ENCODE measurements around the gene LZTR1.
"Not testable (repeated sequence)": the region's sequence is repeated elsewhere in the genome, so short reads cannot be mapped to it uniquely, and the experiment has no call there.

The LZTR1 gene

DNA sequence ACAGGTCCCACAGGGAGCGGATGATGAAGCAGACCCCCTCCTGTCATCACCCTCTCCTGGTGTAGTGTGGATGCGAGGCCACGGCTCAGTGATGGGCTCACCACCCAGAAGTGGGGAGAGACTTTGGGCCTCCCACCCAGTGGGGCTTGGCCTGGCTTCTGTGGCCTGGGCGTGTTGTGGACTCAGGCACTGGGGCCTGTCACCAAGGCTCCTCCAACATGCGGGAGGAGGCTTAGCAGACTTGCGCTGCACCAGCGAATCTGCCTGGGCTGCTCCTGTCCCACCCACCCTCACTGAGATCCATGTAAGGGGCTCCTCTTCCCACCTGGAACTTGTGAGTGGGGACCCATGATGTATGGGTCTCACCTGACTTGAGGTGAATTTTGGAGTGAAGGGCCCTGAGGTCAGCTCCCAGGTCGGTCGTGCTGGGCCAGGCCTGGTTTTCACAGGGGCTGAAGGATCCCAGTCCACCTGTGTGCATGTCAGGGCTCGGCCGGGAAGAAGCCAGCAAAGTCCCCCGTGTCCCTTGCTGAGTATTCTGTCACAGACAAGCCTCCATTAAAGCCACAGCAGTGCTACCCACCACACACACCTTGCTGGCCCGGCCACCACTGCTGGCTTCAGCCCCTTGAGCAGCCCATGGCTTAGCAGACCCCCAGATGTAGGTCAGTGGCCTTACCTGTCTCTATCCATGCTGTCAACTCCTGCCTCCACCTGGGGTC lies 15.6 kb downstream of the LZTR1 start:
- Histone ChIP-seq H3K36me3 (ENCODE audit: control insufficient read depth, insufficient read depth, low read length) (peaks cover 4% of the 10 kb centered on the region), H3K27ac (ENCODE audit: insufficient read depth, low read depth, low read length, poor library complexity, severe bottlenecking) (no peak overlapping the region), H3K4me1 (ENCODE audit: control insufficient read depth, insufficient read depth, low read length) (peaks cover 13% of the 10 kb centered on the region), H3K9me3 (ENCODE audit: control insufficient read depth, low read length) (no peaks in the 10 kb centered on the region), H3K27me3 (ENCODE audit: control insufficient read depth, insufficient read depth, low read length, poor library complexity, severe bottlenecking) (no peaks in the 10 kb centered on the region), H3K4me3 (ENCODE audit: insufficient read depth, low read depth, low read length) (no peak overlapping the region)
- WGBS, 2 experiments: 91 to 94% methylated on average over 13 of the region's 13 CpGs

DNA sequence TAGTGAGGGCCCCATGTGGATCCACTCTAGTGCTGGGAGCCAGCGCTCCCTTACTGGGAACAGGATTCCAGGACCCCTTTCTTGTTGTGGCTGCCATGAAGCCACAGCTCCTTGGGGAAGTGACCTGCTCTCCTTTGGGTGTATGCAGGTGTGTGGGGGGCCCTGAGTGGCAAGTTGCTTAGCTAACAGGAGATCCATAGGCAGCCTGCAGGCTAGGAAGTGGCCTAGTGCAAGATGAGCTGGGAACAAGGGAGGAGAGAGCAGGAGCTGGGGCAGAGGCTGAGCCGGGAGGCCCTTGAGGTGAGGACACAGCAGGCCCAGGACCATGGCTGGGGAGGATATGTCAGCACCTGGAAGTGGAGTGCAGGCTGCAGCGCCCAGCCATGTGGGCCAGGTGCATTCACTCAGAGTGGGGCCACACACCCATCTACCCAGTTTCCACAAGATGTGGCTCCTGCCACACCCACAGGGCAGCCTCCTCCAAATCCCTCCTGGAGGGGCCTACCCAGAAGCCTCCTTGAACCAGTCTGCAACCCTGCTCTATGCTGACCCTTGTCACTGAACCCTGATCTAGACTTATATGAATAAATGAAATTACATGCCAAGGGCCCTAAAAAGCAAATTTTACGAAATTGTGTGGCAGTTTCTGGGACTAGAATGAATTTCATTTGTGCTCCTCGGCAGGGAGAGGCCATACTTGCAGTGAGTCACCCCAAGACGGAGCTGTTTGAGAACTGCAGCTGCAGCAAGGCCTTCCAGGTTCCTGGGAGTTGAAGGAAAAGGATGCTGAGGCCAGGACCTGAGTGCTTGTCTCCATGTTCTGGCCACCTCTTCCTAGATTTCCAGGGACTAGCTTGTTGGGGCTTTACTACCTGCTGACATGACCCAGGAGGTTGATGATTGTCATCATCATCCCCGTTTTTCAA lies 16.6 kb downstream of the LZTR1 start:
- peaks cover 4% of the 10 kb centered on the region for H3K36me3 ChIP-seq (ENCODE audit: control insufficient read depth, insufficient read depth, low read length)
- no peaks in the 10 kb centered on the region for H3K27me3 ChIP-seq (ENCODE audit: control insufficient read depth, insufficient read depth, low read length, poor library complexity, severe bottlenecking)
- no peak overlapping the region for H3K4me3 ChIP-seq (ENCODE audit: insufficient read depth, low read depth, low read length)
- peaks cover 13% of the 10 kb centered on the region for H3K4me1 ChIP-seq (ENCODE audit: control insufficient read depth, insufficient read depth, low read length)
- 80 to 82% methylated on average over 7 of the region's 7 CpGs for WGBS, 2 experiments
- H3K9me3 ChIP-seq (ENCODE audit: control insufficient read depth, low read length): no peaks in the 10 kb centered on the region
- H3K27ac ChIP-seq (ENCODE audit: insufficient read depth, low read depth, low read length, poor library complexity, severe bottlenecking): no peak overlapping the region

DNA sequence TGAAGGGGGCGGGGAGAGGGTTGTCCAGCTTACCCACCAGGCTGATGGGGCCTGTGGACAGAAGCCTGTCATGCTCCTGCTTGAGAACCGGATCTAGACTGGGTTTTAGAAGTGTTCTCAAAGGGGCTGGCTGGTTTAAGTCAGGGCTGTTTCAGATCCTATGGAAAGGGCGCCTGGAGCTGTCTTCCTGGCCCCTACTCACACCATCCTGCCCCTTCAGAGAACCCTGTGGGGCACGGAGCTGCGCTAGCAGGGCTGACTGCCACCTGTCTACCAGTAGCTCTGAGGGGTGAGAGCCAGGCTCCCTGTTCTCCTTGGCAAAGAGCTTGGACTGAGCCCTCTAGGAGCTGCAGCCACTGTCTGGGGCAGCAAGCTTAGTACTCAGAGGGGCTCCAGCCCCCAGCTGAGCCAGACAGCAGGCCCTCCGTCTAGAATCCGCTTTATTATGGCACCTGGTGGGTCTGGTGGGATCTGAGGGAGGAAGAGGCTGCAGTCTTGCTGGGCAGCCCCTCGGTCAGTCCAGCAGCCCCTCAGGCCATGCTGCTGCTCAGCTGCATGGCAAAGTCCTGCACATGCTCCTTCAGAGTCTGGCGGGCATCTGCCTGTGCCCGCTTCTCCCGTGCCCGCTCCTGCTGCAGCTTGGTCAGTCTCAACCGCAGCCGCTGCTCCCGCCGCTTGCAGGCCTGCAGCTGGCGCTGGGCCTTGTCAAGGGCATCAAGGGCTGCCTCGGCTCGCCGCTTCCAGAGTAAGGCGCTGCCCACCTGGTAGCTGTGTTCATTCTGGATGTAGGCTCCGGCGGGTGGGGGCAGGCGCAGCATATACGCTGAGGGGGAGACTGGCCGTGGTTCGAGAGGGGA lies 17.5 kb downstream of the LZTR1 start:
- 95 to 96% methylated on average over 27 of the region's 27 CpGs for WGBS, 2 experiments
- Histone ChIP-seq H3K4me1 (ENCODE audit: control insufficient read depth, insufficient read depth, low read length) (peaks cover 13% of the 10 kb centered on the region), H3K9me3 (ENCODE audit: control insufficient read depth, low read length) (no peaks in the 10 kb centered on the region), H3K27me3 (ENCODE audit: control insufficient read depth, insufficient read depth, low read length, poor library complexity, severe bottlenecking) (no peaks in the 10 kb centered on the region), H3K4me3 (ENCODE audit: insufficient read depth, low read depth, low read length) (no peak overlapping the region), H3K27ac (ENCODE audit: insufficient read depth, low read depth, low read length, poor library complexity, severe bottlenecking) (no peak overlapping the region), H3K36me3 (ENCODE audit: control insufficient read depth, insufficient read depth, low read length) (peaks cover 4% of the 10 kb centered on the region)

DNA sequence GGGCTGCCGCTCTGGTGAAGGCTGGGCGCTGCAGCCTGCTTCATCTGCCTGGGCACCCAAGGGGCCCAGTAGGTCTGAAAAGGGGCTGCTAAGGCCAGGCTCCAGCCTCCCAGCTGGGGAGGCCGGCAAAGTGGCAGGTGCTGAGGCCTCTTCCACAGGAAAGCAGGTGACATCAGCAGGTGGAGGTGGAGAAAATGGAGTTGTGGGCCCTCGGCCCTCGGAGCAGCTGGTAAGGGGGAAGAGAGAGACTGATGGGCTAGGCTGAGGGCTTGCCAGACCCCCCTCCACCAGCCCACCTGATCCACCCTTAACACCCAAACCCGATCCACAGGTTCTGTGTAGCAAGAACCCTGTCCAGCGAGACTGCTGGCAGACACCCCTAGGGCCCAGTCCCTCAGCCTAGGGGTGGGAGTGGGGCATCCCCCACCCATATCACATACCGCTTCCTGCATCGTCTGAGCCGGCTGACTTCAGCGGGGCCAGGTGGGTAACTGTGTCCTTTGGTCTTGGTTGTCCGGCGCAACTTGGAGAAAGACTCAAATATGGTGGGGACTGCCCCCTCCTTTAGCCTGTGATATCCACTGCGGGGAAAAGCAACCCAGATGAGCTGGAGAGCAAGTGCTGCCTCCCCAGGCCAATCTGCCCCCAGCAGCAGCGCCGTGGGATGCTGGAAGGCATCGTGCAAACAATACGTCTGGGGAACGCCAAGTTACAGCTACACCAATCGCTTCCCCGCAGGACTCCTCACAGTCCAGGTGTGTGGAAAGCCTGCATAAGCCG lies 18.3 kb downstream of the LZTR1 start:
- Histone ChIP-seq H3K4me3 (ENCODE audit: insufficient read depth, low read depth, low read length) (peak overlapping the region; percentile 58), H3K27me3 (ENCODE audit: control insufficient read depth, insufficient read depth, low read length, poor library complexity, severe bottlenecking) (no peaks in the 10 kb centered on the region), H3K36me3 (ENCODE audit: control insufficient read depth, insufficient read depth, low read length) (peaks cover 4% of the 10 kb centered on the region), H3K27ac (ENCODE audit: insufficient read depth, low read depth, low read length, poor library complexity, severe bottlenecking) (no peak overlapping the region), H3K9me3 (ENCODE audit: control insufficient read depth, low read length) (no peaks in the 10 kb centered on the region), H3K4me1 (ENCODE audit: control insufficient read depth, insufficient read depth, low read length) (peaks cover 13% of the 10 kb centered on the region)
- WGBS, 2 experiments: 85 to 87% methylated on average over 22 of the region's 22 CpGs

DNA sequence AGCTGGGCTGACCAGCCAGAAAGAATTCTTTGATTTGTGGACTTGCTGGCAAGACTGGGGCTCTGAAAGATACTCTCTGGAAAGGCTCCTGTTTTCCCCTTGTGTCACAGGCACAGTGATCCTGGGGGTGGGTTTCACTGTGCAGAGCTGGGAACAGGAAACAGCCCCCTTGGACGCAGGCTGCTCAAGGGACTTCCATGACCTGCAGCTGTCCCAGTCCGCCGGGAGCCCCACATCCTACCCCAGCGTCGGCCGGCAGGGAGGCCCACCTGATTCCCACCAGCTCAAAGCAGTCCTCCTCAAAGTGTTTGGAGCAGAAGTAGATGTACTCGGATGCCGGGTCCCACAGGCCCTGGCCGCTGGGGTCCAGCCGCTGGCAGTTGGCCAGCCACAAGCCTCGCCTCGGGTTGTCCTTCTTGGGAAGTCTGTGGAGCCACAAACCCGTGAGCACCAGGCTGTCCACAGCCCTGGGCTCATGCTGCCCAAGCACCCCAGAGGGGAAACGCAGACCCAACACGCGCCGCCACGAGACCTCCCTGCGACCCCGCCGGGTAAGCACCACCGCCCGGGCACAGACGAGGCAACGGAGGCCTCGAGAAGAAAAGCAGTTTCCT lies 19.0 kb downstream of the LZTR1 start:
- Histone ChIP-seq H3K27ac (ENCODE audit: insufficient read depth, low read depth, low read length, poor library complexity, severe bottlenecking) (peak overlapping the region; percentile 85), H3K4me3 (ENCODE audit: insufficient read depth, low read depth, low read length) (peak overlapping the region; percentile 58), H3K4me1 (ENCODE audit: control insufficient read depth, insufficient read depth, low read length) (peaks cover 13% of the 10 kb centered on the region), H3K9me3 (ENCODE audit: control insufficient read depth, low read length) (no peaks in the 10 kb centered on the region), H3K27me3 (ENCODE audit: control insufficient read depth, insufficient read depth, low read length, poor library complexity, severe bottlenecking) (no peaks in the 10 kb centered on the region), H3K36me3 (ENCODE audit: control insufficient read depth, insufficient read depth, low read length) (peaks cover 4% of the 10 kb centered on the region)
- 22 to 24% methylated on average over 26 of the region's 26 CpGs for WGBS, 2 experiments

DNA sequence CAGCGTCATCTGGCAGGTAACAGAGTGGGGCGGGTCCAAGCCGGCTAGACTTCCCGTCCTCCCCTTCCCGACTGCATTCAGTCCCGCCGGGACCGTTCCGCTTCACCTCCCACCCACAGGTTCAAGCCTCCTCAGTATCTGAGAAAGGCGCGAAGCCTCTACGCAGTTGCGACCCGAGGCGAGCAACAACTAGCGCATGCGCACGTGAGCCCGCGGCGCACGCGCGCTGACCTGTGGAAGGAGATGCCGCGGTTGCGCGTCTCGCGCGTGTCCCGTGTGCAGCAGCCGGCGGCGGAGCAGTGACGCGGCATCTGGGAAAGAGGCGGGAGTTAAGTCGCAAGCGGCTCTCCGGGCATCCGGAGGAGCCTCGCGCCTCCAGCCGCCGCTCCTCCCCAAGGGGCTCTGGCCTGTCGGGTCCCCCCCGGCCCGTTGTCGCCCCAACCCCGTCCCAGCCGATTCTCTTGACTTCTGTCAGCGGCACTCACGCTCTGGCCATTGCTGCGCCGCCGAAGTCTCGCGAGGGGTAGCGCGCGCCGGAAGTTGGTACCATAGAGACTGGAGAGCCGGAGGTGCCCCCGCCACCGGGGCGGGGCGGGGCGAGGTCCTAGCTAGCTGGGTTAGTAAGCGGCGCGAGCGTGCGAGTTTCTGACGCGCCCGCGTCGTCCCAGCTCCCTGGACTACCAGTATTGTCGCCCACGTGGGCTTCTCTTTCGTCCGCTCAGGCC lies 19.7 kb downstream of the LZTR1 start, which contains the start of gene THAP7:
THAP7 (minus strand) TSS at position 518 of the 725 bp plus-strand sequence; CDS start at position 311, 207 bp downstream.
- H3K27ac ChIP-seq (ENCODE audit: insufficient read depth, low read depth, low read length, poor library complexity, severe bottlenecking): peak within 1 kb of the TSS; percentile 85
- no peaks in the 10 kb centered on the region for H3K9me3 ChIP-seq (ENCODE audit: control insufficient read depth, low read length)
- H3K4me3 ChIP-seq (ENCODE audit: insufficient read depth, low read depth, low read length): peak within 1 kb of the TSS; percentile 58
- WGBS, 2 experiments: 0% methylated on average over 83 of the region's 83 CpGs
- H3K36me3 ChIP-seq (ENCODE audit: control insufficient read depth, insufficient read depth, low read length): peaks cover 4% of the 10 kb centered on the region
- peaks cover 13% of the 10 kb centered on the region for H3K4me1 ChIP-seq (ENCODE audit: control insufficient read depth, insufficient read depth, low read length)
- H3K27me3 ChIP-seq (ENCODE audit: control insufficient read depth, insufficient read depth, low read length, poor library complexity, severe bottlenecking): no peaks in the 10 kb centered on the region

DNA sequence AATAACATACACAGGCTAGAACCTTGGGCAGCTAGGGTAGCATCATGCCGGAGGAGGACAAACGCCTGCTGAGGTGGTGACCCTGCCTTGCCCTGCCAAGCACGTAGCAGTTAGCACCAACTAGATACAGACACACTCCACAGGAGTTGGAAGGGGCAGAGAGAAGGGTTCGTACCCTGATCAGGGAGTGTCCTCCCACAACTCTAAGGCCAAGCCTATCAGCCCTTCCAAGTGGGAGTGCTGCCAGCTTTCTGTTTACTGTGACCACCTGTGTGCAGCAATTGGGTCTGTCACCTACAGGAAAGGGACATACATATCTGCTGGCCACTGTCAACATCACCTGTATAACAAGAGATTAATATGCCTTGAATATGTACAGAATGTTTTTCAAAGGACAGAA lies 21.7 kb downstream of the LZTR1 start:
- no peaks in the 10 kb centered on the region for H3K27me3 ChIP-seq (ENCODE audit: control insufficient read depth, insufficient read depth, low read length, poor library complexity, severe bottlenecking)
- H3K9me3 ChIP-seq (ENCODE audit: control insufficient read depth, low read length): no peaks in the 10 kb centered on the region
- H3K27ac ChIP-seq (ENCODE audit: insufficient read depth, low read depth, low read length, poor library complexity, severe bottlenecking): no peak overlapping the region
- H3K36me3 ChIP-seq (ENCODE audit: control insufficient read depth, insufficient read depth, low read length): peaks cover 4% of the 10 kb centered on the region
- H3K4me1 ChIP-seq (ENCODE audit: control insufficient read depth, insufficient read depth, low read length): peaks cover 13% of the 10 kb centered on the region
- H3K4me3 ChIP-seq (ENCODE audit: insufficient read depth, low read depth, low read length): no peak overlapping the region
- 84 to 88% methylated on average over 4 of the region's 4 CpGs for WGBS, 2 experiments

DNA sequence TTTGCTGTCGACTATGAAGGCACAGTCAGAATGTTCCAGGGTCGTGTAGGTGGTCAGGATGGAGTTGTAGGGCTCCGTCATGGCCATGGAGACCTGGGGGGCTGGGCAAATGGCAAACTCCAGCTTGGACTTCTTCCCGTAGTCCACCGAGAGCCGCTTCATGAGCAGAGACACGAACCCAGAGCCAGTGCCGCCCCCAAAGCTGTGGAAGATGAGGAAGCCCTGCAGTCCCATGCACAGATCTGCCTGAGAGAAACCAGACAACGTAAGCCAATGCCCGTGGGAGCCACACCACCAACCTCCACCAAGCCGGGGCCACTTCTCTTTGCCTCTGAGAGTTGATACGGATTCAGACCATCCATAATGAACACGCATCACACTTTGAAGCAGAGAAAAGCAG lies 27.1 kb downstream of the LZTR1 start:
- WGBS, 2 experiments: 88% methylated on average over 13 of the region's 13 CpGs
- H3K4me3 ChIP-seq (ENCODE audit: insufficient read depth, low read depth, low read length); H3K27me3 ChIP-seq (ENCODE audit: control insufficient read depth, insufficient read depth, low read length, poor library complexity, severe bottlenecking); H3K27ac ChIP-seq (ENCODE audit: insufficient read depth, low read depth, low read length, poor library complexity, severe bottlenecking); H3K36me3 ChIP-seq (ENCODE audit: control insufficient read depth, insufficient read depth, low read length); H3K9me3 ChIP-seq (ENCODE audit: control insufficient read depth, low read length): not testable (repeated sequence)
- peaks cover 13% of the 10 kb centered on the region for H3K4me1 ChIP-seq (ENCODE audit: control insufficient read depth, insufficient read depth, low read length)
